Spleen (tissue), 7 donors: Measurements from ENCODE around the gene DRD1.

Experiments used
- POLR2AphosphoS5 ChIP-seq, 3 donors: sonication (generic); formaldehyde crosslinking; IDR thresholded peaks; one replicate each; pipeline ENCODE4 v1.5.1; 2017; ENCODE audit warnings: antibody characterized with exemption in 3 of 3
- TF ChIP-seq, protein P1 (sequence below), 11 experiments: fragments of 200-600 bp in 7 of 11; fragments of 450-650 bp in 4 of 11; sonication (generic) in 4 of 11; IDR thresholded peaks in 8 of 11; conservative IDR thresholded peaks in 3 of 11; 1 replicate in 7 of 11; 2 replicates in 4 of 11; pipeline versions ENCODE4 v1.4.0 to v1.8.0; 2016 to 2021; ENCODE audit warnings: antibody characterized with exemption in 11 of 11, inconsistent platforms in 4 of 11, mild to moderate bottlenecking in 1 of 11
- donor health status: DM: no; HTN: no; CAD: no; lungs with moderate emphysema.
- donor health status: DM: no; HTN: no; CAD: no.
- donor health status: DM: no; HTN: no; CAD: no.

DNA sequence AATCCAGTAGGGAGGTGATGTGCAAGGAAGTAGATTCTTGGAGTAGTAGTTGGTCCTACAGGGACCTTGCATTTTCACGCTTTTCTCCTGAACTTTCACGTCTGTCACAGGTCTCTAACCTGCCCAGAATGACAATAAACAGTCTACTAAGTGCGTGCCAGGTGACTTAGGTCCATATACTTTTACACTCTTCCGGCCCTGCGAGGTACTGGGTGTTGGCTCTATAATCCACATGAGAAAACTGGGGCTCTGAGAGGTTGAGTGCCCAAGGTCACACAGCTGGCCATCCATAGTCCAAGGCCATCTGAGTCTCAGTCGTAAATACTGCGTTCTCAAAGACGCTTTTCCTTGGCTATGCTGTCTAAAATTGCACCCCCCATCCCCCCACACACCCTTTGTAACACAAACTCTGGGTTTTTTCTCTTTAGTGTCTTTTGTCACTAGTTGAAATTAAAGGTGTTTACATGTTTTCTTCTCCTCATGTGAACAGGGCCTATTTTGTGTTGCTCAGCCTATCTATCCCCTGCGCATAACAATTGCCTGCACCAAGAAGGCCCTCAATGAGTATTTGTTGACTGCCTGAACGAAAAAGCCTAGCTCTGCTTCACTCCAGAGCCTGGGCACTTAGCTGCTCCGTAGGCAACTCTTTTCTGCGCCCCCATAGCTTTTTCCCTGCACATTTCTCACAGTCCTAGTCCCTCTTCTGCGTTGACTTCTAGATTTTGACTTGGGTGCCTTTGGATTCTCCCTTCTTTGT, 35.3 kb upstream of the DRD1 start:
- TF ChIP-seq, protein P1, sequence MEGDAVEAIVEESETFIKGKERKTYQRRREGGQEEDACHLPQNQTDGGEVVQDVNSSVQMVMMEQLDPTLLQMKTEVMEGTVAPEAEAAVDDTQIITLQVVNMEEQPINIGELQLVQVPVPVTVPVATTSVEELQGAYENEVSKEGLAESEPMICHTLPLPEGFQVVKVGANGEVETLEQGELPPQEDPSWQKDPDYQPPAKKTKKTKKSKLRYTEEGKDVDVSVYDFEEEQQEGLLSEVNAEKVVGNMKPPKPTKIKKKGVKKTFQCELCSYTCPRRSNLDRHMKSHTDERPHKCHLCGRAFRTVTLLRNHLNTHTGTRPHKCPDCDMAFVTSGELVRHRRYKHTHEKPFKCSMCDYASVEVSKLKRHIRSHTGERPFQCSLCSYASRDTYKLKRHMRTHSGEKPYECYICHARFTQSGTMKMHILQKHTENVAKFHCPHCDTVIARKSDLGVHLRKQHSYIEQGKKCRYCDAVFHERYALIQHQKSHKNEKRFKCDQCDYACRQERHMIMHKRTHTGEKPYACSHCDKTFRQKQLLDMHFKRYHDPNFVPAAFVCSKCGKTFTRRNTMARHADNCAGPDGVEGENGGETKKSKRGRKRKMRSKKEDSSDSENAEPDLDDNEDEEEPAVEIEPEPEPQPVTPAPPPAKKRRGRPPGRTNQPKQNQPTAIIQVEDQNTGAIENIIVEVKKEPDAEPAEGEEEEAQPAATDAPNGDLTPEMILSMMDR (IDR thresholded peaks at IDR 0.05 in 8 of 11, conservative IDR thresholded peaks at IDR 0.05 in 3 of 11), result no peak
- TF ChIP-seq POLR2AphosphoS5 (IDR thresholded peaks at IDR 0.05), result no peak
